Measurements from ENCODE around the gene PPCDC.
A peak's percentile ranks its signal among the peaks of the same experiment; 100 is the strongest.
"Not testable (repeated sequence)": the region's sequence is repeated elsewhere in the genome, so short reads cannot be mapped to it uniquely, and the experiment has no call there.

The PPCDC gene

GRCh38 chr15:75068748-75069147, 45.4 kb downstream of the PPCDC start:
- no peak for DNase-seq (ENCODE audit: low spot score)

DNA sequence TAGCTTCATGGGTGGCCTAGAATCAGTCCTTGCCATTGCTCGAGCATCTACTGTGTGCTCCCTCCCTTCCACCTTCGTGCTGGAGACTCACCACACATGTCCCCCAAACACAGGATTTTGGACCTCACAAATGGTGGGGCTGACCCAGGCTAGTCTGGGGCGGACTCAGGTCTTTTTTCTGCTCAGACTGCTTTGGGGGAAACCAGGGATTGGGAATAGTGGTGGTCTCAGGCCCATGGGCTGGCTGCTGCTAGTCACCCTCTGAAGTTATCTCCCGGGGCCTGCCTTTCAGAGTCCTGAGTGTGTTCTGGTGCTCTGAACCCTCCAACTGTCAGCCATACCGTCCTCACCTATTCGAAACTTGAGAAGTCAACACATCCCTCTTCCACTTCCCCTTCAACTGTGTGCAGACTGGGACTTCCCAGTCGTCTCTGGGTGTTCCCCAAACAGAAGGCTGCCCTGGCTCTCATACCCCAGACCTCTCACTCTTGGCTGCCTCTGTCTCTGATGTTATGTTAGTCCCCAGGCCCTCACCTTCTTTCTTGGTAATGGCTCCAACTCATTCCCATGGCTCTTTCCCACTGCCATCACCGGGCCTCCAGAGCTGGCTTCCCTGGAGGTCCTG, 46.0 kb downstream of the PPCDC start:
- no peak for DNase-seq (ENCODE audit: low spot score)

GRCh38 chr15:75070674-75071073, 47.3 kb downstream of the PPCDC start:
- DNase-seq (ENCODE audit: low spot score), result no peak

- DNase-seq (ENCODE audit: low spot score), result peak; percentile 21
Observed at GRCh38 chr15:75073197-75073596, 49.8 kb downstream of the PPCDC start.

GRCh38 chr15:75076277-75076676, 52.9 kb downstream of the PPCDC start:
- DNase-seq (ENCODE audit: low spot score), result no peak

DNA sequence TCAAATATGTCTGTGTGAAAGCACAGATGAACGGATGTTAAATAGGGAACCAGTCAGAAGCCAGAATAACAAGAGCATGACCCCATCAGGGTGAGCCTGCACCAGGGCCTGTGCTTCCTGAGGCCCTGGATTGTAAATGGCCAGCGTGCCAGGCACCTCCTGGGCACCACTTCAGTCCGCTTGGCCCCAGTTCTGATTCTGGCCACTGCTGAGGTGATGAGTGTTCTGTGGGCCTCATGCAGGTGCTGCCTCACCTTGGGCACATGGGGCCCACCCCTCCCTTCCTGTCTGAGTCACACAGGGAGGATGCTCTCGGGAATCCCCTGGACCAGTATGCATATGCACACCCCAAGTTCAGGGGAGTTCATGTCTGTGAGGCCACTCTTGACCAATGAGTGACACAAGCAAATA, 54.2 kb downstream of the PPCDC start:
- DNase-seq (ENCODE audit: low spot score), result not testable (repeated sequence)

GRCh38 chr15:75081150-75081549, 57.8 kb downstream of the PPCDC start:
- no peak for DNase-seq (ENCODE audit: low spot score)

DNA sequence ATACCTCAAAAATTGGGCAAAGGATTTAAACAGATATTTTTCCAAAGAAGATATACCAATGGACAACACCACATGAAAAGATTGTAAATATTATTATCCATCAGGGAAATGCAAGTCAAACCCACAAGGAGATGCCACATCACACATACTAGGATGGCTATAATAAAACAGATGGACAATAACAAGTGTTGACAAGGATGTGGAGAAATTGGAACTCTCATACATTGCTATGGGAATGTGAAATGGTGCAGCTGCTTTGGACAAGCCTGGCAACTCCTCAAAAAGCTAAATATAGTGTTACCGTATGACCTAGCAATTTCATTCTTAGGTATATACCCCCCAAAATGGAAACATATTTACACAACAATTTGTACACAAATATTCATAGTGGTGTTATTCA, 59.3 kb downstream of the PPCDC start:
- DNase-seq (ENCODE audit: low spot score), result no peak

DNA sequence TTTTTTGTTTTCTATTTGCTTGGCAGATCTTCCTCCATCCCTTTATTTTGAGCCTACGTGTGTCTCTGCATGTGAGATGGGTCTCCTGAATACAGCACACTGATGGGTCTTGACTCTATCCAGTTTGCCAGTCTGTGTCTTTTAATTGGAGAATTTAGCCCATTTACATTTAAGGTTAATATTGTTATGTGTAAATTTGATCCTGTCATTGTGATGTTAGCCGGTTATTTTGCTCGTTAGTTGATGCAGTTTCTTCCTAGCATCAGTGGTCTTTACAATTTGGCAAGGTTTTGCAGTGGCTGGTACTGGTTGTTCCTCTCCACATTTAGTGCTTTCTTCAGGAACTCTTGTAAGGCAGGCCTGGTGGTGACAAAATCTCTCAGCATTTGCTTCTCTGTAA, 62.3 kb downstream of the PPCDC start:
- DNase-seq (ENCODE audit: low spot score), result not testable (repeated sequence)

GRCh38 chr15:75089456-75090387, 66.3 kb downstream of the PPCDC start:
- DNase-seq (ENCODE audit: low spot score), result no peak

DNA sequence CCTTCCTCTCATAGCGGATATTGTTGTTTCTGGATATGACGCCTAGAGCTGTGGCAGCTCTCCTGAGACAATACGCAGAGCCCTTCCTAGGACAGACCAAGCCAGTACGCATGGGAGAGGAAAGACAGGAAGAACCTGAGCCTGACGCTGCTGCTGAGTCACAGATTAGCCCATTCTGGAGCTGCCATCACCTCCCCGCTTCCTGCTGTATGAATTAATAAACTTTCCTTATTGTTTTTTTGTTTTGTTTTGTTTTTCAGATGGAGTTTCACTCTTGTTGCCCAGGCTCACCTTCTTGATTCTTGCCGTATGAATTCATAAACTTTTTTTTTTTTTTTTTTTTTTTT, 67.0 kb downstream of the PPCDC start:
- peak; percentile 62 for DNase-seq (ENCODE audit: low spot score)

GRCh38 chr15:75091814-75092213, 68.4 kb downstream of the PPCDC start:
- no peak for DNase-seq (ENCODE audit: low spot score)

DNA sequence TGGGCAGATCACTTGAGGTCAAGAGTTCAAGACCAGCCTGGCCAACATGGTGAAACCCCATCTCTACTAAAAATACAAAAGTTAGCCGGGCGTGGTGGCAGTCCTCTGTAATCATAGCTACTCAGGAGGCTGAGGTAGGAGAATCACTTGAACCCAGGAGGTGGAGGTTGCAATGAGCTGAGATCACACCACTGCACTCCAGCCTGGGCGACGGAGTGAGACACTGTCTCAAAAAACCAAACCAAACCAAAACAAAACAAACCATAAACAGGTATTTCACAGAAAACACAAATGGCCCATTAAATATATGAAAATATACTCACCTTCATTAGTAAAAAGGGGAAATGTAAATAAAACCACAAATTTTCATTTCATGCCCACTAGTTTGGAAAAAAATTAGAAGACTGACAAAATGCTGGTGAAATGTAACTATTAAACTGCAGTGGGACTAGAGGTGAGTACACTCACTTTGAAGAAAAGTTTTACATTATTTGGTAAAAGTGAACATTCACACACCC, 71.6 kb downstream of the PPCDC start:
- DNase-seq (ENCODE audit: low spot score), result not testable (repeated sequence)

GRCh38 chr15:75095594-75095993, 72.2 kb downstream of the PPCDC start:
- no peak for DNase-seq (ENCODE audit: low spot score)

DNA sequence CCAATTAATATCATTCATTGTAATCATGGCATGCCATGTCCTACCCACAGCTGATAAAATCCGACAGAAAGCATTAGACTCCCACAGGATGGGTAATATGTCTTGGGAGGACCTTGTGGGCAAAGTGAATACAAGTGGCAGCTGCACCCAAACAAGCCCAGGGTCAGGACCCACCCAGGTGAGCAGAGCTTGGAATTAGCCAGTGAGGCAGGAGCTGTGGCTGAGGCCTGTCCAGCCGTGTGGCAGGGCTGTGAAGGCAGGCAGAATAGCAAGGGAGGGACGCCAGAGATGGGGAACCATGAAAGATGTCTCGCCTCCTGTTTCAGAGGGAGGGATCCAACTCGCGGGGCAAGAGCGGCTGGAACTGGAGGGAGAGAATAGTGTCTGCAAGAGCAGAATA, 74.5 kb downstream of the PPCDC start:
- no peak for DNase-seq (ENCODE audit: low spot score)

DNA sequence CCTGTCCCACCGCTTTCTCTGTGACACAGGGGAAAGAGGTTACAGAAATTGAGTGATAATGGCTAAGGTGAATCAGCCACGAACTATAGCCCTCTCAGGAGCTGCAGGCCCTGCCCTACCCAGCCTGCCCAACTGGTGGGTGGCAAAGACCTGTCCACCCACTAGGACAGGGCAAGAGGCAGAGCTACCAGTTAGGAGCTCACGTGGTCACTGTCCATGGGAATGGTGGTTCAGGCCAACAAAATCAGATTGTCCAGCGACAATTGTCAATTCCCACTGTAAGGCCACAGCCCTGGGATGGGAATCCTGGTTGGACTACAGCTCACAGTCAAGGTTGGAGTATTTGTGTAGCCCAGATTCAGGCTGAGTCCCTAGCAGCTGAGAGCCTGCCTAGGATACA, 75.0 kb downstream of the PPCDC start:
- no peak for DNase-seq (ENCODE audit: low spot score)

Measured in hepatic stellate cell (primary cell).